PC-3 (cell line): ENCODE measurements around the gene ADAMTS16. TPM values are rescaled to one million over a fixed set of nuclear protein-coding genes. Genes with fewer than 3 reads are reported as not detected.

Experiments
- ATAC-seq: fragments of 200-7000 bp; cut with Tn5 transposase; 2 replicates; pipeline ENCODE4 v1.9.1; 2020; ENCODE audit warnings: mild to moderate bottlenecking, moderate library complexity
- BruUV-seq: library from RNA; stranded (reverse); fragments of 400-500 nt; replicated peaks from 2 replicates; lab custom pipeline; 2021; lab: Mats Ljungman, UMichigan
- CTCF ChIA-PET: fragments of 300-600 bp; sonication (Branson Sonifier 250); formaldehyde crosslinking; loops from one replicate; lab custom pipeline; 2022; ENCODE audit warnings: antibody characterized with exemption; lab: Charles Lee
- POLR2A ChIA-PET: fragments of 300-600 bp; sonication (Branson Sonifier 250); formaldehyde crosslinking; loops from one replicate; lab custom pipeline; 2022; ENCODE audit warnings: antibody characterized with exemption; ENCODE audit not compliant: unreplicated experiment; lab: Charles Lee
- DNase-seq: peaks from one replicate; pipeline ENCODE4 v3.0.0-alpha.2; 2015
- H2AFZ ChIP-seq: fragments of 300-600 bp; sonication (generic); 2 replicates; pipeline ENCODE4 v1.6.0; 2016; ENCODE audit warnings: antibody characterized with exemption, low read length
- H3F3A ChIP-seq: fragments of 300-600 bp; sonication (generic); one replicate; pipeline ENCODE4 v1.6.0; 2017; ENCODE audit warnings: antibody characterized with exemption, low read length, control low read depth, mild to moderate bottlenecking; ENCODE audit not compliant: unreplicated experiment
- H3K27ac ChIP-seq: fragments of 300-600 bp; sonication (generic); 2 replicates; pipeline ENCODE4 v1.5.1; 2016; ENCODE audit warnings: mild to moderate bottlenecking, low read length
- H3K27me3 ChIP-seq: fragments of 300-600 bp; sonication (generic); 2 replicates; pipeline ENCODE4 v1.6.1; 2016; ENCODE audit warnings: low read length, mixed read lengths
- H3K36me3 ChIP-seq: fragments of 300-600 bp; sonication (generic); 2 replicates; pipeline ENCODE4 v1.6.1; 2016; ENCODE audit warnings: low read depth, mixed run types, low read length, mixed read lengths
- H3K4me1 ChIP-seq: fragments of 300-600 bp; sonication (generic); 2 replicates; pipeline ENCODE4 v1.5.1; 2016; ENCODE audit warnings: low read length; ENCODE audit not compliant: insufficient read depth
- H3K4me2 ChIP-seq: fragments of 300-600 bp; sonication (generic); 2 replicates; pipeline ENCODE4 v1.6.0; 2016; ENCODE audit warnings: low read length
- H3K4me3 ChIP-seq: fragments of 300-600 bp; sonication (generic); 2 replicates; pipeline ENCODE4 v1.5.1; 2016; ENCODE audit warnings: mild to moderate bottlenecking, low read length, mixed read lengths
- H3K79me2 ChIP-seq: fragments of 300-600 bp; sonication (generic); 2 replicates; pipeline ENCODE4 v1.6.1; 2017; ENCODE audit warnings: low read length, mixed read lengths
- H3K9ac ChIP-seq: fragments of 300-600 bp; sonication (generic); 2 replicates; pipeline ENCODE4 v1.6.0; 2016; ENCODE audit warnings: mild to moderate bottlenecking, low read length
- H3K9me2 ChIP-seq: fragments of 300-600 bp; sonication (generic); replicated peaks from 2 replicates; pipeline ENCODE4 v1.6.1; 2016; ENCODE audit warnings: mixed run types, low read length, mixed read lengths
- H3K9me3 ChIP-seq: fragments of 300-600 bp; sonication (generic); 2 replicates; pipeline ENCODE4 v1.6.1; 2016; ENCODE audit warnings: low read length, mixed read lengths
- H4K20me1 ChIP-seq: fragments of 300-600 bp; sonication (generic); 2 replicates; pipeline ENCODE4 v1.6.1; 2016; ENCODE audit warnings: low read length, mixed read lengths
- CTCF ChIP-seq: fragments of 300-600 bp; sonication (generic); conservative IDR thresholded peaks from 2 replicates; pipeline ENCODE4 v1.5.1; 2017; ENCODE audit warnings: antibody characterized with exemption, low read depth, mild to moderate bottlenecking, low read length
- EZH2 ChIP-seq: fragments of 300-600 bp; sonication (generic); IDR thresholded peaks from one replicate; pipeline ENCODE4 v1.6.1; 2017; ENCODE audit warnings: antibody characterized with exemption, mild to moderate bottlenecking, low read length; ENCODE audit not compliant: unreplicated experiment
- EZH2phosphoT487 ChIP-seq: fragments of 300-600 bp; sonication (generic); IDR thresholded peaks from 2 replicates; pipeline ENCODE4 v1.6.1; 2018; ENCODE audit warnings: mild to moderate bottlenecking, antibody characterized with exemption, low read length, borderline replicate concordance
- intact Hi-C: fragments of 100-400 bp; cut with micrococcal nuclease; formaldehyde crosslinking; loops from 2 replicates; pipeline ENCODE4 v1.9.0; 2023
- total RNA-seq: library from RNA; depleted of rRNA; stranded (reverse); fragments of >200 nt; gene quantifications from 2 replicates; pipeline ENCODE4 v1.2.3, GENCODE V29; 2014

ADAMTS16 gene
- total RNA-seq, 1 experiment from 2014 or later: 1.7 TPM

- DNase-seq (no peak), ATAC-seq (no peak)
- no peaks in the 10 kb centered on the region for H3K4me1 ChIP-seq
- H4K20me1 ChIP-seq: no peaks in the 10 kb centered on the region
- no peak overlapping the region for H3K9ac ChIP-seq
- no peaks in the 10 kb centered on the region for H3K79me2 ChIP-seq
- no peak for TF ChIP-seq EZH2
- TF ChIP-seq CTCF: no peak
- TF ChIP-seq EZH2phosphoT487: no peak
- H3K36me3 ChIP-seq: no peaks in the 10 kb centered on the region
- ChIA-PET CTCF (no interaction called here), POLR2A (no interaction called here)
- no peak overlapping the region for H2AFZ ChIP-seq
- no peak overlapping the region for H3K4me2 ChIP-seq
- no peak overlapping the region for H3K27ac ChIP-seq
- H3F3A ChIP-seq: no peaks in the 10 kb centered on the region
- no peaks in the 10 kb centered on the region for H3K9me3 ChIP-seq
- no peaks in the 10 kb centered on the region; the same call in 1 of the 2 replicates for H3K9me2 ChIP-seq
- H3K27me3 ChIP-seq: no peaks in the 10 kb centered on the region
- intact Hi-C loops: no loop called here
- no TSS peak for BruUV-seq
- no peak overlapping the region for H3K4me3 ChIP-seq
Observed at GRCh38 chr5:5198815-5199214, 58.7 kb downstream of the ADAMTS16 start.

- POLR2A ChIA-PET: no interaction called here
- Histone ChIP-seq H2AFZ (no peak overlapping the region), H3K4me3 (no peak overlapping the region), H3K4me2 (no peak overlapping the region), H3K9me2 (no peaks in the 10 kb centered on the region; the same call in 1 of the 2 replicates), H3K27me3 (no peaks in the 10 kb centered on the region), H3K27ac (no peak overlapping the region), H3F3A (no peaks in the 10 kb centered on the region), H3K36me3 (no peaks in the 10 kb centered on the region), H3K9ac (no peak overlapping the region), H4K20me1 (no peaks in the 10 kb centered on the region), H3K9me3 (no peaks in the 10 kb centered on the region), H3K79me2 (no peaks in the 10 kb centered on the region), H3K4me1 (no peaks in the 10 kb centered on the region)
- TF ChIP-seq EZH2phosphoT487: no peak
- no peak for TF ChIP-seq EZH2
- TF ChIP-seq CTCF: no peak
- BruUV-seq: no TSS peak
- ATAC-seq (no peak), DNase-seq (no peak)
- intact Hi-C loops: no loop called here
- CTCF ChIA-PET: no interaction called here
Observed at GRCh38 chr5:5199495-5199894, 59.4 kb downstream of the ADAMTS16 start.

- Histone ChIP-seq H3K9me2 (no peaks in the 10 kb centered on the region; the same call in 1 of the 2 replicates), H3K79me2 (no peaks in the 10 kb centered on the region), H3K4me2 (no peak overlapping the region), H3K4me3 (no peak overlapping the region), H4K20me1 (no peaks in the 10 kb centered on the region), H3K9ac (no peak overlapping the region), H3K4me1 (no peaks in the 10 kb centered on the region), H3K27ac (no peak overlapping the region), H3K36me3 (no peaks in the 10 kb centered on the region), H3K27me3 (no peaks in the 10 kb centered on the region), H3F3A (no peaks in the 10 kb centered on the region), H3K9me3 (no peaks in the 10 kb centered on the region), H2AFZ (no peak overlapping the region)
- POLR2A ChIA-PET: no interaction called here
- no TSS peak for BruUV-seq
- DNase-seq (no peak), ATAC-seq (no peak)
- intact Hi-C loops: no loop called here
- CTCF ChIA-PET: no interaction called here
- TF ChIP-seq CTCF: no peak
- no peak for TF ChIP-seq EZH2phosphoT487
- no peak for TF ChIP-seq EZH2
Observed at GRCh38 chr5:5200133-5200532, 60.0 kb downstream of the ADAMTS16 start.
